ENCODE data around the gene C19orf33.

DNA sequence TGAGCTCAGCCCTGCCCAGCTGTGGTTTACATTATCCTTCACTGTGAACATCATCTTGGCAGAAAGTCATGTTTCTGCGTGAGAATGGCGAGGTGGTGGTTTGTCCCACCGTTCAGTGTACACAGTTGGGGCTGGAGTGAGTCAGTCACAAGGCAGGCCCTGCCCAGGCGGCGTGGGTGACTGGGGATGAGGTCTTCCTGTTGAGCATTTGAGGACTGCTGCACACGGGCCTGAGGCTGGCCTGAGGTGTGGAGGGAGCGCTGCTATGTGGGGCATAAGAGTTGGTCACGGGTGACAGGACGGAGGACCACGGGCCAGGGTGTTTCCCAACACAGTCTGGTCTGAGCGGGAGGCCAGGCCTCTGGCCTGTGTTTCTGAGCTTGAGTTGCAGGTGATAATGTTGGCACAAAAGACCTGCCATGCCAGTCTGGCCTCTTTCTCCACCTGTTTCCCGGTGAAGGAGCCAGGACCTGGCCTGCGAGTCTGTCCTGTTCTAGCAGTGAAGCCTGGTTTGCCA is 13.4 kb upstream of the C19orf33 start:
- TF ChIP-seq, protein P1, sequence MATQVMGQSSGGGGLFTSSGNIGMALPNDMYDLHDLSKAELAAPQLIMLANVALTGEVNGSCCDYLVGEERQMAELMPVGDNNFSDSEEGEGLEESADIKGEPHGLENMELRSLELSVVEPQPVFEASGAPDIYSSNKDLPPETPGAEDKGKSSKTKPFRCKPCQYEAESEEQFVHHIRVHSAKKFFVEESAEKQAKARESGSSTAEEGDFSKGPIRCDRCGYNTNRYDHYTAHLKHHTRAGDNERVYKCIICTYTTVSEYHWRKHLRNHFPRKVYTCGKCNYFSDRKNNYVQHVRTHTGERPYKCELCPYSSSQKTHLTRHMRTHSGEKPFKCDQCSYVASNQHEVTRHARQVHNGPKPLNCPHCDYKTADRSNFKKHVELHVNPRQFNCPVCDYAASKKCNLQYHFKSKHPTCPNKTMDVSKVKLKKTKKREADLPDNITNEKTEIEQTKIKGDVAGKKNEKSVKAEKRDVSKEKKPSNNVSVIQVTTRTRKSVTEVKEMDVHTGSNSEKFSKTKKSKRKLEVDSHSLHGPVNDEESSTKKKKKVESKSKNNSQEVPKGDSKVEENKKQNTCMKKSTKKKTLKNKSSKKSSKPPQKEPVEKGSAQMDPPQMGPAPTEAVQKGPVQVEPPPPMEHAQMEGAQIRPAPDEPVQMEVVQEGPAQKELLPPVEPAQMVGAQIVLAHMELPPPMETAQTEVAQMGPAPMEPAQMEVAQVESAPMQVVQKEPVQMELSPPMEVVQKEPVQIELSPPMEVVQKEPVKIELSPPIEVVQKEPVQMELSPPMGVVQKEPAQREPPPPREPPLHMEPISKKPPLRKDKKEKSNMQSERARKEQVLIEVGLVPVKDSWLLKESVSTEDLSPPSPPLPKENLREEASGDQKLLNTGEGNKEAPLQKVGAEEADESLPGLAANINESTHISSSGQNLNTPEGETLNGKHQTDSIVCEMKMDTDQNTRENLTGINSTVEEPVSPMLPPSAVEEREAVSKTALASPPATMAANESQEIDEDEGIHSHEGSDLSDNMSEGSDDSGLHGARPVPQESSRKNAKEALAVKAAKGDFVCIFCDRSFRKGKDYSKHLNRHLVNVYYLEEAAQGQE (IDR thresholded peaks at IDR 0.05; ENCODE audit: insufficient read depth in 1 of 2, low read depth in 2 of 2, low read length in 2 of 2) = no peak
- no peak for TF ChIP-seq POLR2AphosphoS5 (IDR thresholded peaks at IDR 0.05; ENCODE audit: low read depth, low read length)
- TF ChIP-seq TAF1 (IDR thresholded peaks at IDR 0.05; ENCODE audit: borderline replicate concordance, insufficient read depth, low read length) = no peak
- no peak for TF ChIP-seq SIN3A (IDR thresholded peaks at IDR 0.05; ENCODE audit: borderline replicate concordance, insufficient read depth, low read length)
- no peak for TF ChIP-seq FOXP2 (optimal IDR thresholded peaks at IDR 0.05; ENCODE audit: borderline replicate concordance, extremely low read depth, extremely low read length, insufficient read depth)
